Cardiac muscle cell (in vitro differentiated cells and primary cell): ENCODE measurements around the gene SPN. TPM values are rescaled to one million over a fixed set of nuclear protein-coding genes. Genes with fewer than 3 reads are reported as not detected.
A peak's percentile ranks its signal among the peaks of the same experiment; 100 is the strongest.

ENCODE experiments used
- DNase-seq, 2 donors: peaks; one replicate each; pipeline versions ENCODE4 v3.0.0 to v3.0.0-alpha.2; 2010 to 2017; ENCODE audit warnings: low read depth in 1 of 2, low spot score in 1 of 2
- H3K27ac ChIP-seq: fragments of 200-600 bp; sonication (generic); 2 replicates; pipeline ENCODE4 v1.5.1; 2016
- H3K27me3 ChIP-seq: fragments of 200-600 bp; sonication (generic); 2 replicates; pipeline ENCODE4 v1.6.0; 2016; ENCODE audit warnings: control low read depth
- H3K36me3 ChIP-seq: fragments of 200-600 bp; sonication (generic); 2 replicates; pipeline ENCODE4 v1.5.1; 2016; ENCODE audit warnings: control low read depth
- H3K4me1 ChIP-seq: fragments of 200-600 bp; sonication (generic); 2 replicates; pipeline ENCODE4 v1.8.1; 2017; ENCODE audit warnings: low read depth, mild to moderate bottlenecking, mixed run types
- H3K4me3 ChIP-seq: fragments of 200-600 bp; sonication (generic); 2 replicates; pipeline ENCODE4 v1.5.1; 2016; ENCODE audit warnings: mild to moderate bottlenecking
- H3K9me3 ChIP-seq: fragments of 200-600 bp; sonication (generic); 2 replicates; pipeline ENCODE4 v1.5.1; 2017; ENCODE audit warnings: low read depth, mild to moderate bottlenecking, control low read depth
- CTCF ChIP-seq: IDR thresholded peaks from 2 replicates; pipeline ENCODE4 v1.5.1; 2012; ENCODE audit warnings: low read depth, mild to moderate bottlenecking, low read length
- polyA plus RNA-seq: library from polyadenylated mRNA; unstranded; fragments of >200 nt; fragmentation: Nextera tagmentation; extraction: Ambion mirVana; gene quantifications from 2 replicates; pipeline ENCODE4 v1.2.1, GENCODE V29; 2016
- total RNA-seq: library from RNA; depleted of rRNA; stranded (reverse); fragments of >200 nt; gene quantifications from 2 replicates; pipeline ENCODE4 v1.2.3, GENCODE V29; 2016

The SPN gene
- total and polyA plus RNA-seq, 2 experiments from 2014 or later: 1.1 to 1.5 TPM

GRCh38 chr16:29710227-29711219 is 47.5 kb downstream of the SPN start:
- TF ChIP-seq CTCF: peak; percentile 66
- Histone ChIP-seq H3K27ac (peak overlapping the region; percentile 17), H3K27me3 (no peaks in the 10 kb centered on the region), H3K4me3 (no peak overlapping the region), H3K9me3 (no peaks in the 10 kb centered on the region), H3K4me1 (no peaks in the 10 kb centered on the region), H3K36me3 (no peaks in the 10 kb centered on the region)
- DNase-seq: peak; percentile 48 to 82

GRCh38 chr16:29712809-29713208 is 49.8 kb downstream of the SPN start:
- DNase-seq: no peak
- no peaks in the 10 kb centered on the region for H3K27me3 ChIP-seq
- H3K9me3 ChIP-seq: no peaks in the 10 kb centered on the region
- no peaks in the 10 kb centered on the region for H3K4me1 ChIP-seq
- no peaks in the 10 kb centered on the region for H3K36me3 ChIP-seq
- TF ChIP-seq CTCF: no peak
- no peak overlapping the region for H3K27ac ChIP-seq
- no peak overlapping the region for H3K4me3 ChIP-seq

- Histone ChIP-seq H3K36me3 (no peaks in the 10 kb centered on the region), H3K27ac (no peak overlapping the region), H3K27me3 (no peaks in the 10 kb centered on the region), H3K4me3 (no peak overlapping the region), H3K9me3 (no peaks in the 10 kb centered on the region), H3K4me1 (no peaks in the 10 kb centered on the region)
- no peak for TF ChIP-seq CTCF
- no peak for DNase-seq
These were observed 51.3 kb downstream of the SPN start for GRCh38 chr16:29714396-29714795.

GRCh38 chr16:29714972-29715371 is 51.9 kb downstream of the SPN start:
- TF ChIP-seq CTCF: no peak
- Histone ChIP-seq H3K27ac (no peak overlapping the region), H3K27me3 (no peaks in the 10 kb centered on the region), H3K4me1 (no peaks in the 10 kb centered on the region), H3K9me3 (no peaks in the 10 kb centered on the region), H3K36me3 (no peaks in the 10 kb centered on the region), H3K4me3 (no peak overlapping the region)
- DNase-seq: no peak

- Histone ChIP-seq H3K36me3 (no peaks in the 10 kb centered on the region), H3K9me3 (no peaks in the 10 kb centered on the region), H3K27ac (no peak overlapping the region), H3K4me1 (no peaks in the 10 kb centered on the region), H3K4me3 (no peak overlapping the region), H3K27me3 (no peaks in the 10 kb centered on the region)
- DNase-seq: no peak
- no peak for TF ChIP-seq CTCF
These were observed 54.1 kb downstream of the SPN start for GRCh38 chr16:29717113-29717512.
